ENCODE results near the gene IKZF2.

The IKZF2 gene

DNA sequence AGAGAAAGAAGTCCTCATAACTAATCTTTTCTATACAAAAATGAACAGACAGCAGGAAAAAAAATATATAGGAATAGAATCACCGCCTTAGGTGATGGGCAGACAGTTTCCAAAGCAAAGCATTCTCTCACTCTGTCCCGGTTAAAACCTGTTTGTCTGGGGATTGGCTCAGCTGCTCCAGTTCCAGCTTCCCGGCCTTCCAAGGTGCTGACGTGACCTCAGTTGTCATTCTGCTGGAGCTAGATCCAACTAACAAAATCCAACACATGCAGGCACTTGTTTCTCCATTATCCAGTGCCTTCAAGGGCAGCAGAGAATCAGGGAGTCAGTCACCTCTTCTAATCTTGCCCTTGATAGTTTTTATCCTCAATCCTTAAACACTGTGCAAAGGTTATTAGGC is 52.8 kb downstream of the IKZF2 start:
- no peak for DNase-seq

DNA sequence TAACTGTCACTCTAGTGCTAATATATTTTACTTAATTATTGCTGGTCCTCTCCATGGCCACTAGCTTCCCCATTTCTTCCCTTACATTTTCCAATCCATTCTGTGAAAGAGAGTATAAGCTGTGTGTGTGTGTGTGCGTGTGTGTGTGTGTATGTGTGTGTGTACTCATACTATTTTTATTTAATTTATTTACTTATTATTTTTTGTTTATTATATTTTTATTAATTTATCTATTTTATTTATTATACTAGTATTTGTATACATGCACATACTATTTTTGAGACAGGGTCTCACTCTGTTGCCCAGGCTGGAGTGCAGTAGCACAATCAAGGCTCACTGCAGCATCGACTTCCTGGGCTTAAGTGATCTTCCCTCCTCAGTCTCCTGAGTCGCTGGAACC is 59.6 kb downstream of the IKZF2 start:
- no peak for DNase-seq

DNA sequence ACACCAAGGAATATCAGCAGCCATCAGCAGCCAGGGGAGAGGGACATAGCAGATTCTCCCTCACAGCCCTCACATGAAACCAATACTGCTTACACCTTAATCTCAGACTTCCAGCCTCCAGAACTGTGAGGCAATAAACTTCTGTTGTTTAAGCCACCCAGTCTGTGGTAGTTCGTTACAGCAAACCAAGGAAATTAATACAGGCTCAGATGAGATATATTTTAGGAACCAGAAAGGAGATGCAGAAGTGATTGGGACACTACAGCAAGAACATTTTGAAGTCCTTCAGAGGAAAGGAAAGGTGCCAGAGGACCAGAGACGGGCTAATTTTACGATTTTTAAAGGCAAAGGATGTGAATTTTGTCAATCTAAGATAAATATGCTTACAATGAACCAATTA is 60.6 kb downstream of the IKZF2 start:
- no peak for DNase-seq

DNA sequence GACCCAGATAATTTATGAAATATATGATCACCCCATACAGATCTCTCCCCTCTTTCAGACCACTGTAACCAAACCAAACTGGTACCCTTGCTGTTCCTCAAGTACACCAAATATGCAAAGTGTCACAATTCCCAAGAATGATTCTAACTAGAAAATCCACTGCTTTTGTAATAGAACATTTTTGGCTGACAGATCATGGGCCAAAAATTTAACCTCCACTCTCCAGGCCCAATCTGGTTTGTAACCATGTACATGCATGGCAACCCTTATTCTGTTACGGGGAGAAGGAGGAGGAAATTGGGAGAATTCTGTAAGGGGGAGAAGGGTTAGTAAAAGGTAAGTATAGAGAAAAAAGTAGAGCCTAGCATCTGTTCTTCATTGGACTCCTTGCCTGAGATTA is 62.0 kb downstream of the IKZF2 start:
- no peak for DNase-seq

DNA sequence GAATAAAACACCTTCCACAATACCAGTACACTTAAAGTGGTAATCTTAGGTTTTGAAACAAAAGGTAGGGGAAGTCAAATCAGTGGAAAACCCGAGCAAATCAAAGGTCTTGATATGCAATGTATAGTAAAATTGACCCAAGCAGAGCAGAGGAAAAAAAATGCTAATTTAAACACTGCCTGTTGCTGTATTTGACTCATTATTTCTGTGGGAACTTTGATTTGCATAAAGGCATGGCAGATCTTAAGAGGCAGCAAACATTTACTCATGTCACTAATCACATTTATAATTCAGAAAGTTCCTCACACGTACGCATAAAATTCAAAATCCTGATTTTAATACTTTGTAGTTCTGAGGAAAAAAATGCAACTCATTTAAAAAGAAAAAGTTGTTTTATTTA is 64.4 kb downstream of the IKZF2 start:
- DNase-seq, result no peak

DNA sequence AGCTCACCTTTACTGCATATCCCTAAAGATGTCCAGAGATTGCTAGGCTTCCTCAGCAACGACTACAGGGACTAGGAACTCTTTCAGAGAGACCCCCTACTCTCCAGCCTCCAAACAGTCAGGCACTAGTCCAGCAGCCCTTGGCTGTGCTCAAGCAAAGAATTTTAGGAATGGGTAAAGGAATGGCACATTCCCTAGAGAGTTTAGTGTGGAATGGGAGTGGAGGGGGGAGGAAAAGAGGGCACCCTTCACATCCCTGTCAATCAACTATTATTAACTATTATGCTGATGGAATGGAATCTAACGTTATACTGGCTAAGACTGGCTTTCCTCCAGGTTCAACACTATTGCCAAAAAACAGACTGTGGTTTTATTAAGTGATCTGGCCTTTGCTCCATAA is 64.8 kb downstream of the IKZF2 start:
- DNase-seq, result no peak

DNA sequence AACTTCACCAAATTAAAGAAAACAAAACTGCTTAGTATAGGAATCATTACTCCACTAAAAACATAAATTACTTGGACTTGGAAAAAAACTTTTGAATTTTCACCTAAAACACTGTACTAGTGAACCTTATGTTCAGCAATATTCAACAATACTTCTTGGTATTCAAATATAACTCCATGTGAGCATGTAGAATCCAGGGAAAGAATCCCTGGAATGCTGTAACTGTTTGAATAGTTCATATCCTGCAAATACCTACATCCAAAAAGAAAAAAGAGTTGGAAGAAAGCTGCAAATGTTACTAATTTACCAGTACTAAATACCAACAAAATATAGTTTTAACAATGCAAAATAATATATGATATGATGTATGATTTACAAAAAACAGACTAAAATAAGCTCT is 65.4 kb downstream of the IKZF2 start:
- no peak for DNase-seq

DNA sequence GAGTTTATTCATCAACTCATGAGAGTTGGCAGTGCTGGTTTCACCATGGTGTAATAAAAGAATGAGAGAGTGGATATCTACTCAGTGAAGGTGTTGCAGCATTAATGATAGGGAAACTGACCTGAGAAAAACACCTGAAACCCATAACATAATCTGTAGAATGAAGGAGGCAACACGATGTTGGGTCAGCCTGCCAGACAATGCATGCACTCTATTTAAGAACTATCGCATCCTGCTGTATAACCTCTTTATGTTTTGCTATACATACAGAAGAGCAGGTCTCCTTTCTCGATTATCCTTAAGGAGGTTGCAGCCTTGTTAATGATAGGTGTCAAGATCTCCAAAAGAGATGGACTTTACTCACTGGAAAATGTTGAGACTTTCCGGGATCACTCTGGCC is 65.9 kb downstream of the IKZF2 start:
- DNase-seq, result no peak

DNA sequence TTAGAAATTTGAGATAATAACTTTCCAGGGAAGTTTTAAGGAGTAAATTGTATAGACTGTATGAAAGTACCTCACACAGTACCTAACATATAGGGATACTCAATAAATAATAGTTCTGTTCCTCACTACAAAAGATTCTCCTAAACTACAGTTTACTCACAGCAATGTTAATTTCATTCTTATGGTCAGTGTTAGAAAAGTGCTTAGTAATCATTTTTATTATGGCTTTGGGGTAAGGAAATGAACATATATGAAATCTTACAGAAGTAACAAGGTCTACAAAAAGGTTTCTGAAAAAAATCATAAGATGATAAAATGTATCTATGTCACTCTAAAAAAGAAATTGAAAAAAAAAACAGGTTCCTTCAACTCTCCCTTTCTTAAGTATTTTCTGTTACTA is 67.2 kb downstream of the IKZF2 start:
- no peak for DNase-seq

DNA sequence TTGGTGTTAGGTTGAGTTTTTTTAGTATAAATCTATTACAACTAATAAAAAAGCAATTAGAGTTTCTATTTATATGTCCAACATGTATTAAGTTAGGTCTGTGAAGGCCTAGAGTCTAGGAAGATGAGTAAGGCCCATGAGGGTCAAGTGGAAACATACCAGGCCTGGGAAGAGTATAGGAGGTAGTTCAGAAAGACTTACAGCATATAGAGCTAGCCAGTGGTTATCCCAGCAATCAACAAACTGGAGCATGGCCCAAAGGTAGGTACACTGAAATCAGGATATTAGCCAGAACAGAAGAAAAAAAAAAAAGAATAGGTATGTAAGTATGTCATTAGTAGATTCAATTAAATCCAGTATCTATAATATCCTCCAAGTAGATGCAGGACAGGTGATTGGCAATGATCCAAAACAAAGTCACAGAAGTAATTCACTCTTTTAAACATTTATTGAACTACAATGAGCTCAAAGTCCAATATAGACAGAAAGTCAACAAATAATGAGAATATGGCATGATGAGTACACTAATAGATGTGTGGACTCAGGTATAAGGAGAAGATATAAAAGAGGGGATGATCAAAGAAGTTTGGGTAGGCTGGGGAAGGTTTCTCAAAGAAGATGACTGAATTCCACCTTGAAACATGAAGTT is 70.3 kb downstream of the IKZF2 start:
- DNase-seq, result no peak

DNA sequence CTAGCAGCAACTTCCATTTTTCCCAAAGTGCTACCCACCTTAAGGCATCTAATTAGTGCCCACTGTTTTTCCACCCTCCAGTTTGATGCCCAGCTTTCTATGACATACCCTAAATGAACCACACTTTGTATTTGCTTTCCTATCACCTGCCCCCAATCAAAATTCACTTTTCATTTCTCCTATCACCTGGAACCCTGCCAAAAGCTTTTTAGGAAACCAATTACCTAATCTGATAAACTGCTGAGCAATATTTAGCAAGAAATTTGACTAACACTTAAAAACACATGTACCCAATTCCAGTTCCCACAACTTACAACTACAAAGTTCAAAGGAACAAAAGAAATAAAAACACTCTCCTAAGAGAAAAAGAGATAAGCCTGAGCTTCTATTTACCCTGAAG is 71.7 kb downstream of the IKZF2 start:
- DNase-seq, result no peak

DNA sequence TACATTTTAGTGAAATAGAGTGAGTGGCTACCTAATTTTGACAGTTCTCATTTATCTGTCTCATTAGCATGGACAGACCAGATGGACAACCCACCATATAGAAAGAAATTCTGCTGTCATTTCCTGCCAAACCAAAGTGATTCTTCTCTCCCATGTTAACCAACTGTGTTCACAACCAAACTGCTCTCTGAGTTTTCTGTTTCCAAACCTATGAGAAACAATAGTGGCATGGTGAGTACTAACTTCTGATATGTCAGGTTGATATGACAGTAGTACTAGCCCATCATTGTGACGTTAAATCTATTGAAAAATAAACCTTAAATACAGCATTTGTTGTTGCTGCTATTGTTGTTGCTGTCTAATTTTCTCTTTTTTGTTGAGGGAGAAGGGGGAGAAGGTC is 72.7 kb downstream of the IKZF2 start:
- no peak for DNase-seq

DNA sequence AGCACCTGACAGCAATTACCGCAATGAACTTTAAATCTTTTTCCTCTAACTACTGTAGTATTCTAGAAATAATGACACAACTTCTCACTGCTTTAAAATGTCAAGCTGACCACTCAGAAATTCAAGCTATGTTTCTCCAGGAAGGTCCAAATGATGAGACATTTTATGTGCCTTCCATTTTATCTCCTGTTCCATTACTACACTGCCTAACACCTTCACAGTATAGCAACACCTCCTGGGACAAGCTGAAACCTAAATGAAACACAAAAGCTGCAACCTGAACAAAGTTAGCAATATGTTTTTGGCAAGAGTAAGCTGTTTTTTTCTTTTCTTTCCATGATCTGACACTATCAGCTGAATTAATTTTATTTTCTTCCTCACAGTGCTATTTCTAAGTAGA is 81.9 kb downstream of the IKZF2 start:
- no peak for DNase-seq

DNA sequence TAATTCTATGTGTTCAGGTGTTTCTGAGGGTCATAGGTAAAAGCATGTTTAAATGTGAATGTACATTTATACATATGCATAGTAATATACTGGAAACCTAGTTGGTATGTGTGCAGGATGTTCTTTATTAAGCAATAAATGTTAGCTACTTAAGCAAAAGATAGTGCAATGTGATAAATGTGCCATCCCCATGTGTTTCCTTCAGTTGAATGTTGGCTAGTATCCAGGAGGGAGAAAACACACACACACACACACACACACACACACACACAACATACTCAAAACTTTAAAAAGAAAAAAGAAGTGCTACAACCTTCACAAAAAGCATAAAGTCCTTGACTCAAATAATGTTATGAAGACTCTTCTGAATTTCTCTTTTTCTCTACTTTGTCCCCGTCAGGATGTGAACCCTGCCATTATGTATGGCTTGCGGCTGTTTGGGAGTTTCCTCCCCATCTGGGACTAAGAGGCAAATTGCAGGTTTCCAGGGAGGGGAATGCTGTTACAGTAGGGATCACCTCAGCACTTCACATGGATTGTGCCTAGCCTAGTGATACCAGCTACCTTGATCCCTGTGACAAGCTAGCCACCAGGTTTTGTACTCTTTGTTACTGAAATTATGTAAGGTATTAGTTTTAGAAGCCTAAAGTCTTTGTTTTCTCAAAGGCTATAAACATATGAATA is 82.6 kb downstream of the IKZF2 start:
- DNase-seq, result no peak

DNA sequence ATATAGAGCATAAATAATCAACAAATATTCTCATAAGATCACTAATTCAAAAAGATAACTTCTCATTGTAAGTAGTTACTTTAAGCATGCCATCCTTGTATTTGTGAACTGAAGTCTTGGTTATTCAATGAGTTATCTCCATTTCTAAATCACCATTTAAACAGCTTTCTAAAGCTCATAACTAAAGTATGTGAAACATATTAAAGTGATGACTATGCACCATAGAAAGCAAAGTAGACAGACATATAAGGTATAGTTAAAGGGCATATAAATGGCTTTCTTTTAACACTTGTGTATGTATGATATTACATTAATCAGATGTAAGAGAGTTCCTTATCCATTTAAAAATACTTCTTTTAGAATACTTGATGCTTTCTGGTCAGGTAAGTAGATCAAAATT is 83.5 kb downstream of the IKZF2 start:
- no peak for DNase-seq

DNA sequence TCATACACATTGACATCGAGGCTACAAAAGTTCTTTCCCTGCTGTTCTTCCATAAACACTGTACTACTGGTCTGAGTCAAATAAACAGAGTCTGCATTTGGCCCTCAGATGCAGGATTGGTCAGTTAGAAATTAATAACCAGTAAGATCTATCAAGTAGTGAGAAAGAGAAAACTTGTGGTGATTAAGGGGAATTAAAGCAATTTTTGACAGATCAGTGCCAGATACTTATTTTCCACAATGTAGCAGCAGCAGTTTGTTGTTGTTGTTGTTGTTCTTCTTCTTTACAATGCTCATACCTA is 85.0 kb downstream of the IKZF2 start:
- DNase-seq, result no peak

DNA sequence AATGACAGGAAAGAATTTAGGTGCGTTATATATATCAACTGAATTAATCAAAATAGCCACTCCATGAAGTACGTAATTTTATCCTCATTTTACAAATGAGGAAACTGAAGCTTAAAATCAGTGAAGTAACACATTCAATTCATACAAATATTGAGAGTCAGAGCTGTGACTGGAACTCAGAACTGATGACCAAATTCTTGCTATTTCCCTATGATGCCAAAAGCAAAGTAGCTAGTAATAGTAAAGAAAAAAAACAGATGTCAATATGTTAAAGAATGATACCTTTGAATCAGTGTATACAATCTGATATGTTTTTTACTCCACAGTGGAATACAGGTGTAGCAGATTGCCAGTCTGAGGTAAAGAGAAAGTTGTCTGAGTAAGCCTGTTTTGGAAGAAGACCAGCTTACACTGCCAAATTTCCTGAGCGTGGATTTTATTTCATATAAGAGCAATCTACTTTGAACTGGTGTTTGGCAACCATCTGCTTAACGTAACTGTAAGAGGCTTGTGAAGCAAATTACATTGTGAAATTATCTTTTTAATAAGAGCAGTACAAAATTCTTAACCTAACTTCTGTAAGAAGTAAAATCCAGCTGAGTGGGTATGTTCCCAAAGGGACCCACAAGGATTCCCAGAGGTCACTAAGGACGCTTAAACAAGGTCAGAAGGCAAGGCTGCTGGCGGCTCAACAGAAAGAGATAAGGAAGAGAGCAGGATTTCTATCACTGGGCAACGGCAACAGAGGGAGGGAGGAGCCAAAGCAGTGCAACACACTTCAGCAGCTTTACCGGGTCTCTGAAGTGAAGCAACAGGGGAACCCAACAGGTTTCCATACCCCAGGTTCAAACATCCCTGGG is 85.6 kb downstream of the IKZF2 start:
- DNase-seq, result peak; percentile 71

DNA sequence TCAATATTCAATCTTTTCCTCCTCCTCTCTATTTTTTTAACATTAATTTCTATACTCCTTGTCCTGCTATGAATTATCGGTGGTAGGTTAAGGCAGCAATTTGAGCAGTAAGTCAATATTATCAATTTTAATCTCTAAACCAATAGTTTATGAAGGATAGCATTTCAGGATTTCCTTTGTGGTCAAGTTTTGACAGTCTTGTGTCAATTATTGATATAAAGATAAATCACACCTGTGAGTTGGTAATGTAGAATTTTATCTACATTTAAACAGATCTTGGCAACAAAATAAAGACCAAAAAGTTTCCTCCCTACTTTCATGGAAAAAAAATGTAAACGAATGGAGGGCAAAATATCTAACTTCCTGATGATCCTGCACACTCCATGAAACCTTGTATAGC is 87.3 kb downstream of the IKZF2 start:
- no peak for DNase-seq

DNA sequence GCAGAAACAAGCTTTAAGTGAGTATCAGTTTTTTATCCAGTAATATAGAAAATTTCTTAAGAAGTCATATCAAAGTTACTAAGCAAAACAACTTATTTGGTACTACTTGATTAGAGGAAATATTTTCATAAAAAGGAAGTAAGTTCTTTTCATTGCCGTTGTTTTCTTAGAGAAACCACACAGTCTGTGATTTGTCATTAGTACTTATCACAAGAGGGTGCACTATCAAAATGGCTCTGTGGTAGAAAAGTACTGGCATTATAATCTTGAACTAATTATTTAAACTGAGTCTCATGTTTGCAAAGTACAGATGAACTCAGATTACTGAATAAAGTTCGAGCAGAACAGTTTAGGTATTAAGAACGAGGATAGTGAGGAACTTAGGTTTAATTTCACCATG is 93.4 kb downstream of the IKZF2 start:
- no peak for DNase-seq

DNA sequence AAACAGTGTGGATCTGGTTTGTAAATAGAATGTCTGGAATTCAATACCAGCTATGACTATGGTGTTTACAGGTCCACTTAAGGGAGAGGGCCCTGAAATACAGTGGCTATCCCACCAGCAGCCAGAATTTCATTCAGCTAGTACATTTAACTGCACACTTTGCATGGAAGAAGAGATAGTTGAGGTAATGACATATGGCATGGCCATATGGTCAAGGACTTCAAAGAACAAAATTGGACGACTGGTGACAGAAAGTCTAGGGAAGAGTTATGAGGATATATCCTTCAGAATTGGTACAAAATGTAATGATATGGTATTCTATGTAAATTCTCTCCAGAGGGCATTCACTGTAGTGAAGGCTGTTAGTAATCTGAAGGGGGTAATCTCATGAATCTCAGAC is 105.0 kb downstream of the IKZF2 start:
- peak; percentile 21 for DNase-seq

DNA sequence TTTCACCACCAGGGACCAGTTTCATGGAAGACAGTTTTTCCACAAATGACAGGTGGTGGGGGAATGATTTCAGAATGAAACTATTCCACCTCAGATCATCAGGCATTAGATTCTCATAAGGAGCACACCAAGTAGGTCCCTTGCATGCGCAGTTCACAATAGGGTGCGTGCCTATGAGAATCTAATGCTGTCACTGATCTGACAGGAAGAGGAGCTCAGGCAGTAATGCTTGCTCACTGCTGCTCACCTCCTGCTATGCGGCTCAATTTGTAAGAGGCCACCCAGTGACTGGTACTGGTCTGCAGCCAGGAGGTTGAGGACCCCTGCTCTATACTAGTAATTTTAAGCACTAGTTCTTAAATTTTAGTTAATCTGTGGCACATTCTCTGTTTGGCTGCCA is 107.8 kb downstream of the IKZF2 start:
- no peak for DNase-seq

DNA sequence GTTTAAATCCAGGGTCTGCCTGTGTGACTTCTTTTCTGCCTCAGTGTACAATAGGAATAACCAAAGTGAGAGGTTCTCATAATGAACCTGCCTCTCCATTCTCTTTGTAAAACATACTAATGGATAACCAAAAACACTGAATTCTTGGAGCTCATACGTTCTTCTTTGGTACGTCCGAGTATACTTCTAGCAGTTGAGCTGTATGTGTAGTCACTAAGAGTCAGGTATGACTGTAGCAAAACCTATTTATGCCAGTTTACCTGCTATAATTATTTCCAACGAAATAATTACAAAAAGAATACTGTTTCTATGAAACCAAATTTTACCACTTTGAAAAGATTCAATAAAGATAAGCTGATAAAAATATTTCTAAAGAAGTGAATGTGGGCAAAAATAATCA is 109.2 kb downstream of the IKZF2 start:
- no peak for DNase-seq

DNA sequence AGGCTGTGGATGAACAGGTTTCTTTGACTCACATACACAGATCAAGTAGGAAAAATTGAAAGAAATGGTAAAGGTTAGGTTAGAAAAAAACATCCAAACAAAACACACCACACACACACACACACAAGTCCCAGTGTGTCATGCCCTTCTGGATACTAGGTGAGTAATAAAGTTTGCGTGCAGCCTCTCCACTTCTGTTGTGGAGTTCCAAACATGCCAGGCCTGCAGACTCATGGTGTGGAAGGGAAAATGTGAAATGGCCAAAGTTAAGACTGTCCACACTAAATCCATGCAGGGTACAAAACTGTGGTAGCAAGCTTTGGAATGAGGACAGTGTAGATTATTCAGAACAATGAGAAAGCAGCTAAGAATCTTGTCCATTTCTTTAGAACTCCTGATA is 114.6 kb downstream of the IKZF2 start:
- no peak for DNase-seq

DNA sequence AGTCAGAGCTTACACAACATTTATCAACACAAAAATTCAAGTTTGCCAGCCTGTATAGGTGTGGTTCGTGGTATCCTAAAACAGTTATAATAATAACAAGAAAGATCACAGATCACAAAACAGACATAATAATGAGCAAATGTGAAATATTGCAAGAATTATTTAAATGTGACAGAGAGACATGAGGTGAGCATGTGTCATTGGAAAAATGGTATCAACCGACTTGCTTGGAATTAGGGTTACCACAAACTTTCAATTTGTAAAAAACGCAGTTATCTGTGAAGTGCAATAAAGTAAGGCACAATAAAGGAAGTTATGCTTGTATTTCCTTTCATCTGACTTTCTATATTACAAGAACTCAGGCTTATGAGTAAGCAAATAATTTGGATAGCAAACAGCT is 116.8 kb downstream of the IKZF2 start:
- DNase-seq, result no peak

DNA sequence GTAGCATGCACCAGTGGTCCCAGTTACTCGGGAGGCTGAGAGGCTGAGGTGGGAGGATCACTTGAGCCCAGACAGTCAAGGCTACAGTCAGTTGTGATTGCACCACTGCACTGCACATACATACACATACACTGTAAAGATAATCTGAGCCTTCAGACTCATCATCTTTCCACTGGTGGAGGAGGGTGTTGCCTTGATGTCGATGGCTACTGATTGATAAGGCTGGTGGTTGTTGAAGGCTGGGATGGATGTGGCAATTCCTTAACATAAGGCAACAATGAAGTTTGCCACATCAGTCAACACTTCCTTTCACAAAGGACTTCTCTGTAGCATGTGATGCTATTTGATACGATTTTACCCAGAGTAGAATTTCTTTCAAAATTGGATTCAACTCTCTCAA is 118.8 kb downstream of the IKZF2 start:
- DNase-seq, result no peak

Data from DMS 273 treated with DMSO at 0.1 percent for 48 hours (cell line).